ENCODE data around the gene WDR64. TPM values are rescaled to one million over a fixed set of nuclear protein-coding genes. Genes with fewer than 3 reads are reported as not detected.
A peak's percentile ranks its signal among the peaks of the same experiment; 100 is the strongest.

Gene WDR64
- total RNA-seq, 1 donor: not detected

- DNase-seq (ENCODE audit: insufficient read length, low spot score, missing footprints): no peak
- Histone ChIP-seq H2AFZ (ENCODE audit: low read length) (no peak overlapping the region), H3K27me3 (ENCODE audit: insufficient read depth, low read length) (no peaks in the 10 kb centered on the region), H3K4me3 (ENCODE audit: insufficient read depth, low read length) (no peak overlapping the region), H3K36me3 (ENCODE audit: insufficient read depth, low read length) (no peaks in the 10 kb centered on the region), H4K20me1 (ENCODE audit: insufficient read depth, low read length) (no peaks in the 10 kb centered on the region), H3K4me2 (ENCODE audit: insufficient read depth, low read length) (no peak overlapping the region), H3K4me1 (ENCODE audit: insufficient read depth, low read length) (peaks cover 5% of the 10 kb centered on the region), H3K27ac (ENCODE audit: low read depth, low read length) (no peak overlapping the region), H3K79me2 (ENCODE audit: insufficient read depth, low read length) (no peaks in the 10 kb centered on the region), H3K9me3 (ENCODE audit: low read depth, low read length) (no peaks in the 10 kb centered on the region)
- TF ChIP-seq CTCF (IDR thresholded peaks at IDR 0.05; ENCODE audit: extremely low read depth, low read depth, low read length): no peak
Observed at GRCh38 chr1:241828463-241829021, 176.5 kb downstream of the WDR64 start.

DNA sequence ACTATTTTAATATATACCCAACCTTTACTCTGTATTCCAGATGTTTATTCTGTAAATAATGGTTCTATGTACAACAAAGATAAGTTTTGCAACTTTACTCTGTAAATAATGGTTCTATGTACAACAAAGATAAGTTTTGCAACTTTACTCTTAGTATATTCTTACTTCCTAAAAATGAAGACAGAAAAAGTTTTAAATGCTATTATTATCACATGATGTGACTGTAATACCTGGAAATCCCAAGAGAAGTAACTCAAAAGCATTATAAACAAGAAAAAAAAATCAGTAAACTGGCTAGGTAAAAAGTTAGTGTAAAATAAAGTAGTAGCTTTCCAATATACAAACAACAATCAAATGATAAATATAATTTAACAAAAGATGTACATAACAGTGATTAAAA lies 177.4 kb downstream of the WDR64 start:
- no peaks in the 10 kb centered on the region for H3K36me3 ChIP-seq (ENCODE audit: insufficient read depth, low read length)
- H3K27ac ChIP-seq (ENCODE audit: low read depth, low read length): no peak overlapping the region
- DNase-seq (ENCODE audit: insufficient read length, low spot score, missing footprints): no peak
- H3K79me2 ChIP-seq (ENCODE audit: insufficient read depth, low read length): no peaks in the 10 kb centered on the region
- H3K27me3 ChIP-seq (ENCODE audit: insufficient read depth, low read length): no peaks in the 10 kb centered on the region
- no peak overlapping the region for H2AFZ ChIP-seq (ENCODE audit: low read length)
- H3K4me3 ChIP-seq (ENCODE audit: insufficient read depth, low read length): no peak overlapping the region
- H3K4me1 ChIP-seq (ENCODE audit: insufficient read depth, low read length): peaks cover 5% of the 10 kb centered on the region
- no peaks in the 10 kb centered on the region for H3K9me3 ChIP-seq (ENCODE audit: low read depth, low read length)
- TF ChIP-seq CTCF (IDR thresholded peaks at IDR 0.05; ENCODE audit: extremely low read depth, low read depth, low read length): no peak
- H3K4me2 ChIP-seq (ENCODE audit: insufficient read depth, low read length): no peak overlapping the region
- no peaks in the 10 kb centered on the region for H4K20me1 ChIP-seq (ENCODE audit: insufficient read depth, low read length)

GRCh38 chr1:241834733-241835377 lies 182.8 kb downstream of the WDR64 start:
- Histone ChIP-seq H4K20me1 (ENCODE audit: insufficient read depth, low read length) (no peaks in the 10 kb centered on the region), H3K9me3 (ENCODE audit: low read depth, low read length) (no peaks in the 10 kb centered on the region), H2AFZ (ENCODE audit: low read length) (no peak overlapping the region), H3K4me2 (ENCODE audit: insufficient read depth, low read length) (no peak overlapping the region), H3K27ac (ENCODE audit: low read depth, low read length) (no peak overlapping the region), H3K36me3 (ENCODE audit: insufficient read depth, low read length) (no peaks in the 10 kb centered on the region), H3K27me3 (ENCODE audit: insufficient read depth, low read length) (no peaks in the 10 kb centered on the region), H3K4me3 (ENCODE audit: insufficient read depth, low read length) (no peak overlapping the region), H3K4me1 (ENCODE audit: insufficient read depth, low read length) (peaks cover 14% of the 10 kb centered on the region), H3K79me2 (ENCODE audit: insufficient read depth, low read length) (no peaks in the 10 kb centered on the region)
- peak; percentile 79 for TF ChIP-seq CTCF (IDR thresholded peaks at IDR 0.05; ENCODE audit: extremely low read depth, low read depth, low read length)
- DNase-seq (ENCODE audit: insufficient read length, low spot score, missing footprints): peak; percentile 47

DNA sequence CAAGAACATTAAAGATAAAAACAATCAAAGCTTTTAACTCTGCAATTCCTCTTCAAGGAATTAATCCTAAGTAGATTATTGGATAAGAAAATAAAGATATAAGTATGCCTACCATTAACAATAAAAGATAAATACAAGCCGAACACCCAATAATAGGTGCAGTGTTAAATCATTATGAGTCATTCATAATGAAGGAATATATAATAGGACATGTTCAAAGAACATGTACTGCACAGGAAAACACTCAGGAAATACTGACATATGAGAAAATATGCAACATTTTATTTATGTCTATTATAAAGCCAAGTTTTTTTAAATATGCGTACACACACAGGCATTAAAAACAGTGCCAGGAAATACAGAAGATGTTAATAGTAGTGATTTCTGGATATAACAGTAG lies 184.9 kb downstream of the WDR64 start:
- Histone ChIP-seq H3K27me3 (ENCODE audit: insufficient read depth, low read length) (no peaks in the 10 kb centered on the region), H4K20me1 (ENCODE audit: insufficient read depth, low read length) (no peaks in the 10 kb centered on the region), H3K9me3 (ENCODE audit: low read depth, low read length) (no peaks in the 10 kb centered on the region), H3K79me2 (ENCODE audit: insufficient read depth, low read length) (no peaks in the 10 kb centered on the region), H3K27ac (ENCODE audit: low read depth, low read length) (no peak overlapping the region), H3K4me1 (ENCODE audit: insufficient read depth, low read length) (peaks cover 17% of the 10 kb centered on the region), H2AFZ (ENCODE audit: low read length) (no peak overlapping the region), H3K4me2 (ENCODE audit: insufficient read depth, low read length) (no peak overlapping the region), H3K36me3 (ENCODE audit: insufficient read depth, low read length) (no peaks in the 10 kb centered on the region), H3K4me3 (ENCODE audit: insufficient read depth, low read length) (no peak overlapping the region)
- no peak for DNase-seq (ENCODE audit: insufficient read length, low spot score, missing footprints)
- no peak for TF ChIP-seq CTCF (IDR thresholded peaks at IDR 0.05; ENCODE audit: extremely low read depth, low read depth, low read length)
